Measurements from ENCODE around the gene TBC1D14.

Gene TBC1D14

DNA sequence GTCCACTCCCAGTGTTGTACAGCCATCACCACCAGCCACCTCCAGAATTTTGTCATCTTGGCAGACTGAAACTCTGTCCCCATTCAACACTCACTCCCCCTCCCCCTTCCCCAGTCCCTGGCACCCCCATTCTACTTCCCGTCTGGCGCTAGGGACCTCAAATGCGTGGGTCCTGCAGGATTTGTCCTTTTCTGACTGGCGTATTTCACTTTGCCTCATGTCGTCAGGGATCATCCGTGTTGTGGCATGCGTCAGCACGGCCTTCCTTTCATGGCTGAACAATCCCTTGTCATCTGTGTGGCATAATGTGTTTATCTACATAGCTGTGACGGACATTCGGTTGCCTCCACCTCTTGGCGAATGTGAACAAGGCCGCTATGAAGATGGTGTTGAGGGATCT, 139.0 kb downstream of the TBC1D14 start:
- no peak for DNase-seq

- DNase-seq, result no peak
Observed at GRCh38 chr4:7049295-7049694, 139.7 kb downstream of the TBC1D14 start.

GRCh38 chr4:7049739-7050138, 140.1 kb downstream of the TBC1D14 start:
- no peak for DNase-seq

GRCh38 chr4:7050481-7051143, 141.0 kb downstream of the TBC1D14 start:
- DNase-seq, result no peak

DNA sequence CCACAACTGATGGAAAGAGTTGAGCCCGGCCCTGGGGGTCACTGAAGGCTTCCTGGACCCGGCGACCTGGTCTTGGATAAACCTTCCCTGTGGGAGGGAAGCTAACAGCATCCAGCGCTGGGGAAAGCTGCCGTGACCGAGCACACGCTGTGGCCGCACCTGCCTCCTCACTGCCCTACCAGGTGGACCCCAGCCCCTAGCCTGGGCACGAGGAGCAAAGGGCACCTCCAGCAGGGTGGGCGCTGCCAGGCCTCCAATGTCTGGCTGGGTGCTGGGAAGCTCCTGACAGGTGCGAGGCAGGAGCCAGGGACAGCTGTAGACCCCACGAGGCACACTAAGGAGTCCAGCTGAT, 141.5 kb downstream of the TBC1D14 start:
- DNase-seq, result no peak

GRCh38 chr4:7051905-7052304, 142.3 kb downstream of the TBC1D14 start:
- no peak for DNase-seq

- no peak for DNase-seq
Observed at GRCh38 chr4:7052313-7052712, 142.7 kb downstream of the TBC1D14 start.

GRCh38 chr4:7052923-7053715, 143.5 kb downstream of the TBC1D14 start:
- DNase-seq, result no peak

DNA sequence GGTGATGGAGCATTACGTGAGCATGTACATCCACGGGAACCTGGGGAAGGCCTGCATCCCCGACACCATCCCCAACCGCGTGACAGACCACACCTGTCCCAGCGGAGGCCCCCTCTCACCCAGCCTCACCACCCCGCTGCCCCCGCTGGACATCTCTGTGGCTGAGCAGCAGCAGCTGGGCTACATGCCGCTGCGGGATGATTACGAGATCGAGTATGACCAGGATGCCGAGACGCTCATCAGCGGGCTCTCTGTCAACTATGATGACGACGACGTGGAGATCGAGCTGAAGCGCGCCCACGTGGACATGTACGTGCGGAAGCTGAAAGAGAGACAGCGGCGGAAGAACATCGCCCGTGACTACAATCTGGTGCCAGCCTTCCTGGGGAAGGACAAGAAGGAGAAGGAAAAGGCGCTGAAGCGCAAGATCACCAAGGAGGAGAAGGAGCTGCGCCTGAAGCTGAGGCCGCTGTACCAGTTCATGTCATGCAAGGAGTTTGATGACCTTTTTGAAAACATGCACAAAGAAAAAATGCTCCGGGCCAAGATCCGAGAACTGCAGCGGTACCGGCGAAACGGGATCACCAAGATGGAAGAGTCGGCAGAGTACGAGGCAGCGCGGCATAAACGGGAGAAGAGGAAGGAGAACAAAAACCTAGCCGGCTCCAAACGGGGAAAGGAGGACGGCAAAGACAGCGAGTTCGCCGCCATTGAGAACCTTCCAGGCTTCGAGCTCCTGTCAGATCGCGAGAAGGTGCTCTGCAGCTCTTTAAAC, 144.7 kb downstream of the TBC1D14 start:
- DNase-seq, result no peak

GRCh38 chr4:7055111-7055989, 145.7 kb downstream of the TBC1D14 start:
- DNase-seq, result no peak

GRCh38 chr4:7055990-7056325, 146.3 kb downstream of the TBC1D14 start:
- DNase-seq, result no peak

DNA sequence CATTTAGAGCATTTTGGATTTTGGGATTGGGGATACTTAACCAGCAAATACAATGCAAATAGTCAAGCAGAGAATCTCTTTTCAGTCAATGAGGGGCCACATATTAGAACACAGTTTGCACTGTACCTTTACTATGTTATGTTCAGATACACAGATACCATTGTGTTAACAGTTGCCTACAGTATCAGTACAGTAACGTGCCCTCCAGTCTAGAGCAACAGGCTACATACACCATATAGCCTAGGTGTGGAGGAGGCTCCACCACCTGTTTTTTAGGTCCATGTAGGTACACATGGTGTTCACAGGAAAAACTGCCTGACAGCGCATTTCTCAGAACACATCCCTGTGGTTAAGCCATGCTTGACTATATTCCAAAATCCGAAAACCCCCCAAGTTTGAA, 149.2 kb downstream of the TBC1D14 start:
- no peak for DNase-seq

GRCh38 chr4:7059662-7060061, 150.0 kb downstream of the TBC1D14 start:
- no peak for DNase-seq

DNA sequence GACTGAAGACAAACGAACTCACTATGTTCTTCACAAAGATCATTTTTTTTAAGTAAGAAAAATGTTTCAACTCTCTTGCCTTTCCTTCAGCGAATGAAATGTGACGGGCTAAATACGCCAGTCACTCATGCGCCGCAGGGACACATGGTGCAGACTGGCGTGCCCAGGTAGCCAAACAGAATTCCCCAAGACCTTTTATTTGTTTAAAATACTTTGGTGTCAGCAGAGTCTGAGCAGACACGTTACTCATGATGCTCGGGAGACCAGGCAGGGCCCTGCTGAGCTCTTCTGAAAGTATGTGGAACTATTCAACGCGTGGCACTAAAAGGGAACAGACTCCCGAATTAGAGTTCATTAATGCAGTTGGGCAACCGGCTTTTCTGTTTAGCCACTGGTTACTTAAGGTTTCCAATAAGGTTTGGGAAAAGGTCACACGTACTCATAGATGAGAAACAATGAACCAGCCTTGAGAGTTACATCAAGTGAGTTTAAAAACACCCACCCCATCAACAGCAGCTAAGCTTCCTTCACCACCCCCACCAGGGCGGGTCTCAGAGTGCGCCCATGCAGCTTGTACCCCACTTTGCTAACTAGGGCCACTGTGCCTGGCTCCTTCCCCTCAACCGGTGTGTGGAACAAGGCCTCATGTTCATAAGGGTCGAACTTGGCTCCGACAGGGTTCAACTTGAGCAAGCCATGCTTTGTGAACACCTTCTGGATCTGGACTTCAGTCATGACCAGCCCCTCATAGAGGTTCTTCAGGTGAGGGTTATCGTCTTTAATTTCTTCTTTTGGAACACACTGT, 150.9 kb downstream of the TBC1D14 start:
- DNase-seq, result no peak

GRCh38 chr4:7061815-7062214, 152.2 kb downstream of the TBC1D14 start:
- DNase-seq, result no peak

DNA sequence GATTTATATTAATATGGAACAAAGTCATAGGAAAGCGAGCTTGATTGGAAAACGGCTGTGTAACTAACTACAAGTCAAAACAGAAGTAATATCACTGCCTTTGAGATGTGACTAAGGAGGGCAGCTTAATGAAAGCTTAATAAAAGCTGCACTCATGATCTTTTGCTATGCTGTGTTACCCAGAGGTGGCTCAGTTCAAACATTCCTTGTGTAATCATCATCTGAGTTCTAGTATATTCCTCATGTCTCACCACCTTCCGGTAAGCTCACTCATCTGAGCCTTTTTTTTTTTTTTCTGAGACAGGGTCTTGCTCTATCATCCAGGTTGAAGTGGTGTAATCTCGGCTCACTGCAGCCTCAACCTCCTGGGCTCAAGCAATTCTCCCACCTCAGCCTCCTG, 153.2 kb downstream of the TBC1D14 start:
- DNase-seq, result no peak

- no peak for DNase-seq
Observed at GRCh38 chr4:7063362-7063761, 153.7 kb downstream of the TBC1D14 start.

DNA sequence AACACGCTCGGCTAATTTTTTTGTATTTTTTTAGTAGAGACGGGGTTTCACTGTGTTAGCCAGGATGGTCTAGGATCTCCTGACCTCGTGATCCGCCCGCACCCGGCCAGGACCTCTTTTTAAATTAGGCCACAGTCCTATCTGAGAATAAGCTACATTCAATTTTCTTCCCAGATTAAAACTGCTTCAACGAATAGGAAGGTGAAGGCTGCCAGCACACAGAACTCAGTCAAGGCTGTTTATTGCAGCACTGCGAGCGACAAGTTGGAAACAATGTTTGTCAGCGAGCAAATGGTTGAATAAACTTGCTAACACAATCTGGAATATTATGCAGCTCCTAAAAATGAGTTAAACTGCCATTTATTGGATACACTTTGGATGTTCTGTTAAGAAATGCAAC, 156.4 kb downstream of the TBC1D14 start:
- DNase-seq, result no peak

DNA sequence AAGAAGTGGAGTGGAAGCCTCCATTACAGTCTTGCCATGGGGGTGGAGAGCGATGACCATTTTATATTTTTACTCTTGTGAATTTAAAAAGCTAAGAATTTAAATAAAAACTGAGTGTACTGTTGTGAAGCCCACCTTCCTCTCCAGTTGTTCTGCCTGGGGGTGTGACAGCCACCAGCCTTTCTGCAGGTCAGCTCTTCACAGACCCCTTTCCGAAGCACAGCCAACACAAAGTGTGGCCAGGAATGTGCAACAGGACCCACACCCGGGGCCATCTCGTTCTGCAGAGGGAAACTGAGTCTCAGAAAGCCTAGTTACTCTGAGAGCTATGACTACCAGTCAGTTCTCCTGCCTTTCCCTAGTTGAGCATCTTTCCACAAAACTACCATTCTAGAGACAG, 156.9 kb downstream of the TBC1D14 start:
- DNase-seq, result no peak

DNA sequence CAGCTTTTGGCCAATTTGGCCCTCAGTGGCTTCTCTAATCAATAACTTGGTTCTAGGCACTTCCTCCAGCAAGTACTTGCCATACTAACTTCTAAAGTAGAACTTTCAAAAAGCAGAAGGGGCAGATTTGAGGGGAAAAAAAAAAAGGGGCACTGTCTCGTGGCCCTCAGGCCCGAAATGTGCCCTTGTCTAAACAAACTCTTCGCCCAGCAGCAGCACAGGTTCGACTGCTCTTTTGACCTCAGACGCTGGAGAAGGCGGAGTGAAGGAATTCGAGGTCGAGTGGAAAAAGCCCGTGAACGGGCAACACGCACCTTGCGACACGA, 157.5 kb downstream of the TBC1D14 start:
- DNase-seq, result no peak

DNA sequence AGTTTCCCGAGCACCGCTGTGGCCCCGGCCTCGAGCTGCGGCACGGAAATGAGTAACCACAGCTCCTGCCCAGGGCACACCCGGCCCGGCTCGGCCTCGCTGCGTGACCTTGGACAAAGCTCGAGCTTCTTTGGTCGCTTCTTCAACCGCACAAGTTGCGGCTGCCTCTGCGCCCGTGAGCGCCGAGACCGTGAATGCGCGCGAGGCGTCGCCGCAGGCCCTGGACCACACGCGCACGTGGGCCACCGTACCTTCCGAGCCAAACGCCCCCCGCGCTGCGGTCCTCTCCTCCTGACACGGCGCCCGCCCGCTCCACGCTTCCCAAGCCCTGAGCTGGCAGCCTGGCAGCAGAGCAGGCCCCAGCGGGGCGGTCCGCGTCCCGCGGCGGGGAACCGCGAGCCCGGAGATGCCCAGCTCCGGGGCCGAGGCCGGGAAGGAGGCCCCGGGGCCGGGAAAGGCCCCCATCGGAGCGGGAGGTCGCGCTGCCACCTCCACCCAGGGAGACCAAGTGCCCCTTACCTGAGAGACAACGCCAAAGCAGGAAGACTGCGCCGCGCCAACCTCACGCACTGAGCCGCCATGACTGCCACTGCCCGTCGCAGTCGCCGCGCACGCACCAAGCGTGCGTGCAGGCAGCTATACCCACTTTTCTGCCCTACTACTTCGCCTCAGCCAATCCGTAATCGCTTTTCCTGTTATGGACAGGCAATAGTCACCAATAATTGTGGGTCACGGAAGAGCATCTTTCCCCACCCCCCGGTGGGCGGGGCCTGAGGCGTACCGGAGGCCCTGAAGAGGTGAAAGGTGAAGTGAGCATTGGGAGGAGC, 158.0 kb downstream of the TBC1D14 start, which contains the start of gene GRPEL1:
TSS of gene GRPEL1 (minus strand) at position 613 of the 827 bp plus-strand sequence. CDS start at position 581, 32 bp downstream.
- DNase-seq, result peak; percentile 99

Data from CD4-positive, alpha-beta T cell treated with Interleukin-4 for 4 hours (primary cell).